HEK293 (cell line): ENCODE measurements around the gene TMEM126B.

ENCODE experiments used
- CTCF ChIA-PET: fragments of 350-600 bp; formaldehyde crosslinking; extraction: SDS; loops from one replicate; lab custom pipeline; 2021; ENCODE audit warnings: antibody characterized with exemption; lab: Yijun Ruan, JAX
- POLR2A ChIA-PET: fragments of 300-600 bp; formaldehyde crosslinking; extraction: SDS; loops from one replicate; lab custom pipeline; 2020; ENCODE audit warnings: antibody characterized with exemption, inconsistent platforms; lab: Yijun Ruan, JAX
- H3K27ac ChIP-seq: fragments of 200-500 bp; sonication (Bioruptor generic); 2 replicates; pipeline ENCODE4 v1.5.1; 2014; ENCODE audit warnings: low read depth, low read length, control low read depth, inconsistent platforms; ENCODE audit errors: extremely low read depth
- H3K36me3 ChIP-seq, 2 experiments: fragments of 200-500 bp in 1 of 2; sonication (Bioruptor generic) in 1 of 2; 1 replicate in 1 of 2; 2 replicates in 1 of 2; pipeline ENCODE4 v1.5.1; 2014 to 2017; ENCODE audit warnings: inconsistent platforms in 2 of 2, low read length in 2 of 2; ENCODE audit not compliant: control insufficient read depth in 2 of 2, insufficient read depth in 1 of 2
- H3K4me1 ChIP-seq: fragments of 200-500 bp; sonication (Bioruptor generic); 2 replicates; pipeline ENCODE4 v1.5.1; 2014; ENCODE audit warnings: mild to moderate bottlenecking, low read length, inconsistent platforms; ENCODE audit not compliant: control insufficient read depth, insufficient read depth
- H3K4me3 ChIP-seq: 2 replicates; pipeline ENCODE4 v1.5.1; 2011; ENCODE audit warnings: low read depth, mild to moderate bottlenecking, control low read depth, low read length, moderate library complexity
- H3K9me3 ChIP-seq: fragments of 200-500 bp; sonication (Bioruptor generic); 2 replicates; pipeline ENCODE4 v1.5.1; 2014; ENCODE audit warnings: low read depth, low read length, inconsistent platforms; ENCODE audit not compliant: control insufficient read depth, insufficient read depth
- KLF8 ChIP-seq: fragments of 450-650 bp; formaldehyde crosslinking; IDR thresholded peaks from 2 replicates; pipeline ENCODE4 v1.5.1; 2016; ENCODE audit warnings: missing biosample characterization, missing genetic modification characterization
- KLF9 ChIP-seq: fragments of 450-650 bp; formaldehyde crosslinking; IDR thresholded peaks from 2 replicates; pipeline ENCODE4 v1.5.1; 2016; ENCODE audit warnings: missing biosample characterization, missing genetic modification characterization, low read depth
- YY1 ChIP-seq: fragments of 450-650 bp; formaldehyde crosslinking; IDR thresholded peaks from 2 replicates; pipeline ENCODE4 v1.5.1; 2018; ENCODE audit warnings: missing biosample characterization, missing genetic modification characterization
- ZBTB20 ChIP-seq: fragments of 450-650 bp; formaldehyde crosslinking; IDR thresholded peaks from 2 replicates; pipeline ENCODE4 v1.5.1; 2016; ENCODE audit warnings: missing biosample characterization, missing genetic modification characterization
- ZNF132 ChIP-seq: fragments of 450-650 bp; formaldehyde crosslinking; IDR thresholded peaks from 2 replicates; pipeline ENCODE4 v1.5.1; 2017; ENCODE audit warnings: missing biosample characterization, missing genetic modification characterization, borderline replicate concordance
- ZNF140 ChIP-seq: fragments of 450-650 bp; formaldehyde crosslinking; IDR thresholded peaks from 2 replicates; pipeline ENCODE4 v1.5.1; 2016; ENCODE audit warnings: missing biosample characterization, missing genetic modification characterization
- ZNF16 ChIP-seq: fragments of 450-650 bp; formaldehyde crosslinking; IDR thresholded peaks from 2 replicates; pipeline ENCODE4 v1.5.1; 2016; ENCODE audit warnings: low read depth, missing biosample characterization, missing genetic modification characterization
- ZNF175 ChIP-seq: fragments of 450-650 bp; formaldehyde crosslinking; IDR thresholded peaks from 2 replicates; pipeline ENCODE4 v1.5.1; 2016; ENCODE audit warnings: missing biosample characterization, missing genetic modification characterization
- ZNF202 ChIP-seq: fragments of 450-650 bp; formaldehyde crosslinking; IDR thresholded peaks from 2 replicates; pipeline ENCODE4 v1.5.1; 2016; ENCODE audit warnings: missing biosample characterization, missing genetic modification characterization, borderline replicate concordance
- ZNF404 ChIP-seq: fragments of 450-650 bp; formaldehyde crosslinking; IDR thresholded peaks from 2 replicates; pipeline ENCODE4 v1.5.1; 2017; ENCODE audit warnings: missing biosample characterization, missing genetic modification characterization
- ZNF416 ChIP-seq: fragments of 450-650 bp; formaldehyde crosslinking; IDR thresholded peaks from 2 replicates; pipeline ENCODE4 v1.5.1; 2016; ENCODE audit warnings: missing biosample characterization, missing genetic modification characterization
- ZNF473 ChIP-seq: fragments of 450-650 bp; formaldehyde crosslinking; IDR thresholded peaks from 2 replicates; pipeline ENCODE4 v1.5.1; 2017; ENCODE audit warnings: missing biosample characterization, missing genetic modification characterization
- ZNF548 ChIP-seq: fragments of 450-650 bp; formaldehyde crosslinking; IDR thresholded peaks from 2 replicates; pipeline ENCODE4 v1.5.1; 2016; ENCODE audit warnings: missing biosample characterization, missing genetic modification characterization
- ZNF555 ChIP-seq: fragments of 450-650 bp; formaldehyde crosslinking; conservative IDR thresholded peaks from 2 replicates; pipeline ENCODE4 v1.5.1; 2017; ENCODE audit warnings: missing biosample characterization, mild to moderate bottlenecking, missing genetic modification characterization, inconsistent platforms
- ZNF560 ChIP-seq: fragments of 450-650 bp; formaldehyde crosslinking; IDR thresholded peaks from 2 replicates; pipeline ENCODE4 v1.5.1; 2017; ENCODE audit warnings: missing biosample characterization, missing genetic modification characterization, borderline replicate concordance
- ZNF777 ChIP-seq: fragments of 450-650 bp; formaldehyde crosslinking; IDR thresholded peaks from 2 replicates; pipeline ENCODE4 v1.5.1; 2017; ENCODE audit warnings: missing biosample characterization, missing genetic modification characterization, borderline replicate concordance
- ZXDB ChIP-seq: fragments of 450-650 bp; formaldehyde crosslinking; IDR thresholded peaks from 2 replicates; pipeline ENCODE4 v1.5.1; 2016; ENCODE audit warnings: missing biosample characterization, missing genetic modification characterization
- TF ChIP-seq, protein P1 (sequence below): fragments of 450-650 bp; formaldehyde crosslinking; IDR thresholded peaks from 2 replicates; pipeline ENCODE4 v1.5.1; 2016; ENCODE audit warnings: missing biosample characterization, missing genetic modification characterization
- TF ChIP-seq, protein P2 (sequence below): fragments of 450-650 bp; formaldehyde crosslinking; conservative IDR thresholded peaks from 2 replicates; pipeline ENCODE4 v1.5.1; 2016; ENCODE audit warnings: low read depth, missing biosample characterization, missing genetic modification characterization
- TF ChIP-seq, protein P3 (sequence below): fragments of 450-650 bp; formaldehyde crosslinking; conservative IDR thresholded peaks from 2 replicates; pipeline ENCODE4 v1.5.1; 2016; ENCODE audit warnings: low read depth, missing biosample characterization, missing genetic modification characterization
- TF ChIP-seq, protein P4 (sequence below): IDR thresholded peaks from 2 replicates; pipeline ENCODE4 v1.6.1; 2011; ENCODE audit warnings: mild to moderate bottlenecking, low read depth, low read length, borderline replicate concordance
- TF ChIP-seq, protein P5 (sequence below): fragments of 450-650 bp; formaldehyde crosslinking; IDR thresholded peaks from 2 replicates; pipeline ENCODE4 v1.5.1; 2016; ENCODE audit warnings: missing biosample characterization, missing genetic modification characterization

The TMEM126B gene

DNA sequence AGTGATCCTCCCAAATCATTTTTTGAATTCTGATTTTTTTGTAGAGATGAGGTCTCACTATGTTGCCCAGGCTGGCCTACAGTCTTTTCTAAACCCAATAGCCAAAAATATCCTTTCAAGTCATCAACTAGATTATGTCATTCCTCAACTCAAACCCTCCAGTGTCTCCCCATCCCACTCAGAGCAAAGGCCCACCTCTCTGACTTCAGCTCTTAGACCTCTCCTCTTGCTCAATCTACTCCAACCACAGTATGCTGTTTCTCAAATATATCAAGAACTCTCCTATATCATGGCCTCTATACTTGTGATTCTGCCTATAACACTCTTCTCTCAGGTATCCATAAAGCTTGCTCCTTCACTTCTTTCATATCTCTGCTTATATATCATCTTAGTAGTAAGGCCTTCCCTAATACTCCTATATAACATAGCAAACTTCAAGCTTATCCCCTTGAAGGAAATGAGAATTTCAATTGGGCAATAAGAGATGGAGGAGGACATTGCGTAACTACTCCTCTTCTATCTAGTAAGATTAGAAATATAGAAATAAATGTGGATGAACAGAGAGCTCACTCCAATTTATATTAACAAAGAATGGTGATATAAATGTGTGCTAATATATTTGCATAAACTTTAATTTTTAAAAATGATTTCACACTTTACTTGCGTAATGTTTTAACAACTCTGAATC, 25.7 kb upstream of the TMEM126B start (continued):
- TF ChIP-seq, protein P1, sequence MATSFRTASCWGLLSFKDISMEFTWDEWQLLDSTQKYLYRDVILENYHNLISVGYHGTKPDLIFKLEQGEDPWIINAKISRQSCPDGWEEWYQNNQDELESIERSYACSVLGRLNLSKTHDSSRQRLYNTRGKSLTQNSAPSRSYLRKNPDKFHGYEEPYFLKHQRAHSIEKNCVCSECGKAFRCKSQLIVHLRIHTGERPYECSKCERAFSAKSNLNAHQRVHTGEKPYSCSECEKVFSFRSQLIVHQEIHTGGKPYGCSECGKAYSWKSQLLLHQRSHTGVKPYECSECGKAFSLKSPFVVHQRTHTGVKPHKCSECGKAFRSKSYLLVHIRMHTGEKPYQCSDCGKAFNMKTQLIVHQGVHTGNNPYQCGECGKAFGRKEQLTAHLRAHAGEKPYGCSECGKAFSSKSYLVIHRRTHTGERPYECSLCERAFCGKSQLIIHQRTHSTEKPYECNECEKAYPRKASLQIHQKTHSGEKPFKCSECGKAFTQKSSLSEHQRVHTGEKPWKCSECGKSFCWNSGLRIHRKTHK (tag by site-specific recombination) = no peak
- TF ChIP-seq ZNF140 = no peak
- no peak for TF ChIP-seq ZNF175 (tag by site-specific recombination)
- no peak for TF ChIP-seq ZNF416 (tag by site-specific recombination)
- TF ChIP-seq KLF8 (tag by site-specific recombination) = no peak
- no peak for TF ChIP-seq ZNF555 (tag by site-specific recombination)
- no peak for TF ChIP-seq ZNF202
- TF ChIP-seq YY1 (tag by site-specific recombination) = no peak

DNA sequence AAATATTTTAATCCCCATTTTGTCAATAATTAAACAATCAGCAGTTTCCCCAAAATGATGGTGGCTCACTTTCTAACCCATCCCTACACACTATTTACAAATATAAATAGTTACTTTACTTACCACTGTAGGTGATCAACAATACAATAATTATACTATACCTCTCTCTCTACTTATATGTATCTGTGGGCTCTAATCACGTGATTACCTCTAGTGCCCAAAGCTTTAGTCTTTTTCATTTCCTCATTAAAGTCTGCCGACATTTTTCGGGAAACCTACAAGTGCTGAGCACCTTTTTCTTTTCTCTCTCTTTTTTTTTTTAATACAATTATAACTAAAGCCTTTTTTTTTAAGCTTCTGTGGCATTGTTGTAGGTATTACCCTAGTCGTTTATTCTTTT, 25.2 kb upstream of the TMEM126B start:
- H3K4me3 ChIP-seq = no peak overlapping the region
- CTCF ChIA-PET = interaction anchor here (0.5 to 0.6 kb wide), 2 partner anchors 256 to 302 kb away, joined by 3 read pairs; no protein-coding TSS in a partner anchor
- TF ChIP-seq ZBTB20 (tag by site-specific recombination) (no peak), ZNF202 (no peak), ZNF16 (no peak), ZNF404 (tag by site-specific recombination) (no peak), ZNF132 (tag by site-specific recombination) (no peak), KLF9 (tag by site-specific recombination) (no peak), ZXDB (no peak), ZNF777 (tag by site-specific recombination) (no peak), ZNF560 (tag by site-specific recombination) (no peak), ZNF473 (tag by site-specific recombination) (no peak), ZNF548 (tag by site-specific recombination) (no peak)
- TF ChIP-seq, protein P2, sequence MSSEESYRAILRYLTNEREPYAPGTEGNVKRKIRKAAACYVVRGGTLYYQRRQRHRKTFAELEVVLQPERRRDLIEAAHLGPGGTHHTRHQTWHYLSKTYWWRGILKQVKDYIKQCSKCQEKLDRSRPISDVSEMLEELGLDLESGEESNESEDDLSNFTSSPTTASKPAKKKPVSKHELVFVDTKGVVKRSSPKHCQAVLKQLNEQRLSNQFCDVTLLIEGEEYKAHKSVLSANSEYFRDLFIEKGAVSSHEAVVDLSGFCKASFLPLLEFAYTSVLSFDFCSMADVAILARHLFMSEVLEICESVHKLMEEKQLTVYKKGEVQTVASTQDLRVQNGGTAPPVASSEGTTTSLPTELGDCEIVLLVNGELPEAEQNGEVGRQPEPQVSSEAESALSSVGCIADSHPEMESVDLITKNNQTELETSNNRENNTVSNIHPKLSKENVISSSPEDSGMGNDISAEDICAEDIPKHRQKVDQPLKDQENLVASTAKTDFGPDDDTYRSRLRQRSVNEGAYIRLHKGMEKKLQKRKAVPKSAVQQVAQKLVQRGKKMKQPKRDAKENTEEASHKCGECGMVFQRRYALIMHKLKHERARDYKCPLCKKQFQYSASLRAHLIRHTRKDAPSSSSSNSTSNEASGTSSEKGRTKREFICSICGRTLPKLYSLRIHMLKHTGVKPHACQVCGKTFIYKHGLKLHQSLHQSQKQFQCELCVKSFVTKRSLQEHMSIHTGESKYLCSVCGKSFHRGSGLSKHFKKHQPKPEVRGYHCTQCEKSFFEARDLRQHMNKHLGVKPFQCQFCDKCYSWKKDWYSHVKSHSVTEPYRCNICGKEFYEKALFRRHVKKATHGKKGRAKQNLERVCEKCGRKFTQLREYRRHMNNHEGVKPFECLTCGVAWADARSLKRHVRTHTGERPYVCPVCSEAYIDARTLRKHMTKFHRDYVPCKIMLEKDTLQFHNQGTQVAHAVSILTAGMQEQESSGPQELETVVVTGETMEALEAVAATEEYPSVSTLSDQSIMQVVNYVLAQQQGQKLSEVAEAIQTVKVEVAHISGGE = no peak
- TF ChIP-seq, protein P3, sequence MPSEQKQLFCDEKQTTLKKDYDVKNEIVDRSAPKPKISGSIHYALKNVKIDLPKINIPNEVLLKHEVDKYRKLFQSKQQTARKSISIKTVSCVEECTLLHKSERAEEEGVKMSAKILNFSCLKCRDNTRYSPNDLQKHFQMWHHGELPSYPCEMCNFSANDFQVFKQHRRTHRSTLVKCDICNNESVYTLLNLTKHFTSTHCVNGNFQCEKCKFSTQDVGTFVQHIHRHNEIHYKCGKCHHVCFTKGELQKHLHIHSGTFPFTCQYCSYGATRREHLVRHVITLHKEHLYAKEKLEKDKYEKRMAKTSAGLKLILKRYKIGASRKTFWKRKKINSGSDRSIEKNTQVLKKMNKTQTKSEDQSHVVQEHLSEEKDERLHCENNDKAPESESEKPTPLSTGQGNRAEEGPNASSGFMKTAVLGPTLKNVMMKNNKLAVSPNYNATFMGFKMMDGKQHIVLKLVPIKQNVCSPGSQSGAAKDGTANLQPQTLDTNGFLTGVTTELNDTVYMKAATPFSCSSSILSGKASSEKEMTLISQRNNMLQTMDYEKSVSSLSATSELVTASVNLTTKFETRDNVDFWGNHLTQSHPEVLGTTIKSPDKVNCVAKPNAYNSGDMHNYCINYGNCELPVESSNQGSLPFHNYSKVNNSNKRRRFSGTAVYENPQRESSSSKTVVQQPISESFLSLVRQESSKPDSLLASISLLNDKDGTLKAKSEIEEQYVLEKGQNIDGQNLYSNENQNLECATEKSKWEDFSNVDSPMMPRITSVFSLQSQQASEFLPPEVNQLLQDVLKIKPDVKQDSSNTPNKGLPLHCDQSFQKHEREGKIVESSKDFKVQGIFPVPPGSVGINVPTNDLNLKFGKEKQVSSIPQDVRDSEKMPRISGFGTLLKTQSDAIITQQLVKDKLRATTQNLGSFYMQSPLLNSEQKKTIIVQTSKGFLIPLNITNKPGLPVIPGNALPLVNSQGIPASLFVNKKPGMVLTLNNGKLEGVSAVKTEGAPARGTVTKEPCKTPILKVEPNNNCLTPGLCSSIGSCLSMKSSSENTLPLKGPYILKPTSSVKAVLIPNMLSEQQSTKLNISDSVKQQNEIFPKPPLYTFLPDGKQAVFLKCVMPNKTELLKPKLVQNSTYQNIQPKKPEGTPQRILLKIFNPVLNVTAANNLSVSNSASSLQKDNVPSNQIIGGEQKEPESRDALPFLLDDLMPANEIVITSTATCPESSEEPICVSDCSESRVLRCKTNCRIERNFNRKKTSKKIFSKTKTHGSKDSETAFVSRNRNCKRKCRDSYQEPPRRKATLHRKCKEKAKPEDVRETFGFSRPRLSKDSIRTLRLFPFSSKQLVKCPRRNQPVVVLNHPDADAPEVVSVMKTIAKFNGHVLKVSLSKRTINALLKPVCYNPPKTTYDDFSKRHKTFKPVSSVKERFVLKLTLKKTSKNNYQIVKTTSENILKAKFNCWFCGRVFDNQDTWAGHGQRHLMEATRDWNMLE (tag by site-specific recombination) = no peak
- TF ChIP-seq, protein P4, sequence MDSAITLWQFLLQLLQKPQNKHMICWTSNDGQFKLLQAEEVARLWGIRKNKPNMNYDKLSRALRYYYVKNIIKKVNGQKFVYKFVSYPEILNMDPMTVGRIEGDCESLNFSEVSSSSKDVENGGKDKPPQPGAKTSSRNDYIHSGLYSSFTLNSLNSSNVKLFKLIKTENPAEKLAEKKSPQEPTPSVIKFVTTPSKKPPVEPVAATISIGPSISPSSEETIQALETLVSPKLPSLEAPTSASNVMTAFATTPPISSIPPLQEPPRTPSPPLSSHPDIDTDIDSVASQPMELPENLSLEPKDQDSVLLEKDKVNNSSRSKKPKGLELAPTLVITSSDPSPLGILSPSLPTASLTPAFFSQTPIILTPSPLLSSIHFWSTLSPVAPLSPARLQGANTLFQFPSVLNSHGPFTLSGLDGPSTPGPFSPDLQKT = no peak
- TF ChIP-seq, protein P5, sequence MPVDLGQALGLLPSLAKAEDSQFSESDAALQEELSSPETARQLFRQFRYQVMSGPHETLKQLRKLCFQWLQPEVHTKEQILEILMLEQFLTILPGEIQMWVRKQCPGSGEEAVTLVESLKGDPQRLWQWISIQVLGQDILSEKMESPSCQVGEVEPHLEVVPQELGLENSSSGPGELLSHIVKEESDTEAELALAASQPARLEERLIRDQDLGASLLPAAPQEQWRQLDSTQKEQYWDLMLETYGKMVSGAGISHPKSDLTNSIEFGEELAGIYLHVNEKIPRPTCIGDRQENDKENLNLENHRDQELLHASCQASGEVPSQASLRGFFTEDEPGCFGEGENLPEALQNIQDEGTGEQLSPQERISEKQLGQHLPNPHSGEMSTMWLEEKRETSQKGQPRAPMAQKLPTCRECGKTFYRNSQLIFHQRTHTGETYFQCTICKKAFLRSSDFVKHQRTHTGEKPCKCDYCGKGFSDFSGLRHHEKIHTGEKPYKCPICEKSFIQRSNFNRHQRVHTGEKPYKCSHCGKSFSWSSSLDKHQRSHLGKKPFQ (tag by site-specific recombination) = no peak

More for the DNA sequence above, 25.2 kb upstream of the TMEM126B start:
- H3K36me3 ChIP-seq = no peaks in the 10 kb centered on the region
- POLR2A ChIA-PET = no interaction called here
- H3K27ac ChIP-seq = no peak overlapping the region
- H3K4me1 ChIP-seq = no peaks in the 10 kb centered on the region
- no peaks in the 10 kb centered on the region for H3K9me3 ChIP-seq
